ENCODE measurements around the gene JMJD8. TPM values are rescaled to one million over a fixed set of nuclear protein-coding genes. Genes with fewer than 3 reads are reported as not detected.

The JMJD8 gene
- total RNA-seq, 2 donors from 2014 or later: 49.8 to 58.9 TPM

- intact Hi-C loops (cut with DNase I): no loop called here
- no peak for DNase-seq (ENCODE audit: low spot score)
These were observed 40.3 kb upstream of the JMJD8 start for GRCh38 chr16:724188-725040.

GRCh38 chr16:723695-724094 is 39.6 kb upstream of the JMJD8 start:
- intact Hi-C loops (cut with DNase I): no loop called here
- no peak for DNase-seq (ENCODE audit: low spot score)

DNA sequence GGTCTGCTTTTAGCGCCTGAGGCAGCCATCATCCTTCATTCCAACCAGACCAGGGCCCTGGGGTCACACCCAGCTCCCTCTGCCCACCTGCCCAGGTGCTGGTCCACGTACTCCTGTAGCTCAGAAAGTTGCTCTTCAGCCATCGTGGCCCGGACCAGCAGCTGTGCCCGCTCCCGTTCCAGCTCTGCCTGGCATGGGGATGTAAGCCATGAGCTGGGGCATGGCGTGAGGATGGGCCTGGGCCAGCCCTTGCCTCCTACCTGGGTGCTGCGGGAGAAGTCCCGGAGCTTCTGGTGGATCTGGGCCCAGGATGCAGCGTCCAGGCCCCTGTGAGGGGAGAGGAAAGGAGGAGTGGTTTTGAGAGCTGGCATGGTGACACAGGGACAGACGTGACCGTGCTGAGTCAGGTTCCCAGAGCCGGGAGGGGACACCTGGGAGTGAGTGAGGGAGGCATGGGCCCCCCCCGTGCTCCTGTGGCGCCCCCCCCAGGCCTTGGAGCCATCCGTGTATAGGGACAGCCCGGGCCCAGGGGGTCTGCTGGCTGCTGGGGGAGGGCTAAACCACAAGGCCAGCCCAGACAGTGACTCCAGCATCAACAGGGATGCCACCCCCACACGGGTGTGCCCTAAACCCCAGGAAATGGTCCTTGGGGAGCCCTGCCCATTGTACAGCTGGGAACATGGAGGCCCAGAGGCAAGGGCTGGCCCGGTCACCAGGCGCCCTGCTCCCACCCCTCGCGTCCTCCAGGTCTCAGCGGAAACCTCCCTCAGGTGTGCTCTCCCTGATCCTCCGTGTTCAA is 38.9 kb upstream of the JMJD8 start:
- no peak for DNase-seq (ENCODE audit: low spot score)
- intact Hi-C loops (cut with DNase I): no loop called here

GRCh38 chr16:721765-722540 is 37.8 kb upstream of the JMJD8 start:
- intact Hi-C loops (cut with DNase I): no loop called here
- DNase-seq (ENCODE audit: low spot score): no peak

GRCh38 chr16:720990-721764 is 37.0 kb upstream of the JMJD8 start, which contains the start of gene ANTKMT:
TSS of gene ANTKMT (plus strand) at chr16:721146. CDS start at chr16:721275, 129 bp downstream.
- peak; percentile 91 for DNase-seq (ENCODE audit: low spot score)
- intact Hi-C loops (cut with DNase I): no loop called here

GRCh38 chr16:720447-720989 is 36.4 kb upstream of the JMJD8 start:
- intact Hi-C loops (cut with DNase I): no loop called here

GRCh38 chr16:719815-720446 is 35.8 kb upstream of the JMJD8 start:
- DNase-seq (ENCODE audit: low spot score): no peak
- intact Hi-C loops (cut with DNase I): no loop called here

More at GRCh38 chr16:720447-720989, 36.4 kb upstream of the JMJD8 start:
- DNase-seq (ENCODE audit: low spot score): no peak

GRCh38 chr16:718922-719321 is 34.8 kb upstream of the JMJD8 start:
- no peak for DNase-seq (ENCODE audit: low spot score)
- intact Hi-C loops (cut with DNase I): no loop called here

GRCh38 chr16:718389-718788 is 34.3 kb upstream of the JMJD8 start:
- no peak for DNase-seq (ENCODE audit: low spot score)
- intact Hi-C loops (cut with DNase I): no loop called here

DNA sequence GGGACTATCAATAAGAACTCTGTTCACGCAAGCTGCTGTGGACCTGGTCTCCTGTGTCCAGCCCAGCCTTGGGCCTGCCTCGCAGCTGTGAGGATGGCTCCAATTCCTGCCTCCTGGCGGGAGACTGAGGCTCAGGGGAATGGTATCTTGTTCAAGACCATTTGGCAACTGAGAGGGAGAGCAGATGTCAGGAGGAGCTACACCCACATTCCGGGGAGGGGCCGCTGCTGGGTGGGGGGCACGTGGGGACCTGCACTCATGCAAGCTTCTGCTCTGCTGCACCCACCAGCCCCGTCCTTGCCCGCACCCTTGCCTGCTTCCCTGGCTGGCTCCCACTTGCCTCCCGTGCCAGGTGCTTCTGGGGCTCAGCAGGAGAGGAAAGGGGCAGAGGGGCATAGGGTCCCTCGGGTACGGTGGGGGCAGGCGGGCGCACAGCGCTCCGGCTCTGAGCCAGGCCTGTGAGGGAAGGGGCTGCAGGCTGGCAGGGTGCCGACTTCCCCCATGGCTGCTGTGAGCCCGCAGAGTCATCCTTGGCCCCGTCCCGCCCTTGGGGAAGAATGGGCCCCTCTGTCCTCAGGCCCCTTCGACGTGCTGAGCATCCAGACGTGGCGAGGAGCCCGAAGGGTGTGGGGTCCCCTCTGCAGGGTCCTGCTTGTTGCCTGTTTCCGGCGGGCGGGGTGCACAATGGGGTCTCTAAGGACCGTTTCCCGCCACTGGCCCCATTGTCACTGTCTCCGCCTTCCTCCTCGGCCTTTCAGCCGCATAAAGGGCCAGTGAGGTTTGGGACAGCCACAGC is 33.5 kb upstream of the JMJD8 start:
- intact Hi-C loops (cut with DNase I): no loop called here

GRCh38 chr16:716768-717325 is 32.7 kb upstream of the JMJD8 start:
- no peak for DNase-seq (ENCODE audit: low spot score)
- intact Hi-C loops (cut with DNase I): no loop called here

More for the DNA sequence above, 33.5 kb upstream of the JMJD8 start:
- DNase-seq (ENCODE audit: low spot score): no peak

GRCh38 chr16:716200-716568 is 32.0 kb upstream of the JMJD8 start:
- no peak for DNase-seq (ENCODE audit: low spot score)

DNA sequence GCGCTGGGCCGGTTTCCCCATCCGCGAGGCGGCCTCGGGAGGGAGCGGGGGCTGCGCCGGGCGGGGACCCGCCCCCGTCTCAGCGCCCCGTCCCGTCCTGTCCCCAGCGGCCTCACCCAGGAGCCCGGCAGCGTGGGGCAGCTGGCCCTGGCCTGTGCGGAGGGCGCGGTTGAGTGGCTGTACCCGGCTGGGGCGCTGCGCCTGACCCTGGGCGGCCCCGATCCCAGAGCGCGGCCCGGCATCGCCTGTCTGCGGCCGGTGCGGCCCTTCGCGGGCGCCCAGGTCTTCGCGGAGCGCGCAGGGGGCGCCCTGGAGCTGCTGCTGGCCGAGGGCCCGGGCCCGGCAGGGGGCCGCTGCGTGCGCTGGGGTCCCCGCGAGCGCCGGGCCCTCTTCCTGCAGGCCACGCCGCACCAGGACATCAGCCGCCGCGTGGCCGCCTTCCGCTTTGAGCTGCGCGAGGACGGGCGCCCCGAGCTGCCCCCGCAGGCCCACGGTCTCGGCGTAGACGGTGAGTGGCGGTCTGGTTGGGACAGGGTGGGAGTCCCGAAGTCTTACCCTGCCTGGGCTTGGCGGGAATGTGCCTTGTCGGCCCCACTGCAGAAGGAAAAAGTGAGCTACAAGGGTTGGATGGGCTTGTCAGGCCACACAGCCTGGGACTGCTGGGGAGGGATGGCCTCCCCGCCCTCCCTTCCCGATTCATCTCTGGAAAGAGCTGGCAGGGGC is 31.5 kb upstream of the JMJD8 start:
- no peak for DNase-seq (ENCODE audit: low spot score)
- intact Hi-C loops (cut with DNase I): no loop called here

More at GRCh38 chr16:716200-716568, 32.0 kb upstream of the JMJD8 start:
- intact Hi-C loops (cut with DNase I): no loop called here

- intact Hi-C loops (cut with DNase I): loop anchor here (5.0 kb wide), 2 partner anchors 72 to 337 kb away; partner anchors contain the start of genes CHTF18 (in 2 of the 2) and RPUSD1 (in 2 of the 2)
- DNase-seq (ENCODE audit: low spot score): peak; percentile 96
These were observed 30.7 kb upstream of the JMJD8 start, which contains the start of gene METRN for GRCh38 chr16:714558-715476. TSS of gene METRN (plus strand) at chr16:715118. CDS start at chr16:715290, 172 bp downstream.

DNA sequence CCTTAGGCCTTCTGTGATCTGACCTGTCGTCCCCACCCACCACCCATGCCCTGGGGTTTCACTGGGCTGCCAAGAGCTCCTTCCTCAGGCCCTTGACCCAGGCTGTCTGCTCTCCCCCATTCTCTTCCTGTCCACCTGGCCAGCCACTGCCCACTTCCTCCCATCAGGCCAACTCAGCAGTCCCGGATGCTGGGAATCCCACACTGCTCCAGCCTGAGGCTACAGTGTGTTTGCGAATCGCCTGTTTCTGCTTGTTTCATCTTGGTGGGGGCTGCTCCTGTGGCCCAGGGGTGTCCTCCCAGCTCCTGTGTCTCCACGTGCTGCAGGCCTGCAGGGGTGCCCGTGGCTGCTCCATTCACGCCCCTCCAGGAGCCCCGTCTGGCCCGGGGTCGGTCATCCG is 29.9 kb upstream of the JMJD8 start:
- DNase-seq (ENCODE audit: low spot score): no peak
- intact Hi-C loops (cut with DNase I): loop anchor here (5.0 kb wide), 2 partner anchors 73 to 338 kb away; partner anchors contain the start of genes CHTF18 (in 2 of the 2) and RPUSD1 (in 2 of the 2)

Data from posterior vena cava (tissue), 2 donors.